H1 (cell line): ENCODE results near the gene TTC3. TPM values are rescaled to one million over a fixed set of nuclear protein-coding genes. Genes with fewer than 3 reads are reported as not detected.

Experiments
- CTCF ChIA-PET: fragments of 300-600 bp; sonication (Branson Sonifier 250); formaldehyde crosslinking; loops from one replicate; lab custom pipeline; 2021; ENCODE audit not compliant: partially characterized antibody; lab: Charles Lee
- POLR2A ChIA-PET: fragments of 300-600 bp; sonication (Branson Sonifier 250); formaldehyde crosslinking; loops from one replicate; lab custom pipeline; 2021; ENCODE audit warnings: inconsistent platforms; ENCODE audit not compliant: partially characterized antibody; lab: Charles Lee
- DNase-seq, 2 experiments: peaks; one replicate each; pipeline versions ENCODE4 v3.0.0 to v3.0.0-alpha.2; 2010 to 2022; ENCODE audit warnings: low spot score in 2 of 2, low read depth in 1 of 2, mixed read lengths in 1 of 2
- FAIRE-seq: peaks from 2 replicates; lab custom pipeline; 2011; peaks lifted over from hg19 to GRCh38; lab: Jason Lieb, UNC
- H2AFZ ChIP-seq: 2 replicates; pipeline ENCODE4 v1.8.1; 2012; ENCODE audit warnings: low read length, inconsistent platforms
- H2AK5ac ChIP-seq: 2 replicates; pipeline ENCODE4 v1.6.1; 2013; ENCODE audit warnings: low read depth, low read length
- H2BK120ac ChIP-seq: replicated peaks from 2 replicates; pipeline ENCODE3; 2013; ENCODE audit warnings: low read depth, low read length, inconsistent platforms
- H2BK12ac ChIP-seq: 2 replicates; pipeline ENCODE4 v1.6.1; 2013; ENCODE audit warnings: low read depth, low read length
- H2BK15ac ChIP-seq: 2 replicates; pipeline ENCODE4 v1.6.1; 2013; ENCODE audit warnings: low read length
- H2BK20ac ChIP-seq: 2 replicates; pipeline ENCODE4 v1.6.1; 2013; ENCODE audit warnings: low read length
- H2BK5ac ChIP-seq: 2 replicates; pipeline ENCODE4 v1.6.1; 2013; ENCODE audit warnings: low read depth, low read length
- H3K14ac ChIP-seq: 2 replicates; pipeline ENCODE4 v1.6.1; 2013; ENCODE audit warnings: inconsistent platforms; ENCODE audit not compliant: insufficient read length
- H3K18ac ChIP-seq: 2 replicates; pipeline ENCODE4 v1.6.1; 2013; ENCODE audit warnings: low read length; ENCODE audit errors: extremely low read depth
- H3K23ac ChIP-seq: 2 replicates; pipeline ENCODE4 v1.6.1; 2013; ENCODE audit warnings: inconsistent platforms; ENCODE audit not compliant: insufficient read length
- H3K23me2 ChIP-seq: 2 replicates; pipeline ENCODE4 v1.6.1; 2013; ENCODE audit warnings: low read depth, low read length
- H3K27ac ChIP-seq: 2 replicates; pipeline ENCODE4 v1.6.1; 2011; ENCODE audit warnings: low read depth, low read length, inconsistent platforms
- H3K27me3 ChIP-seq, 4 experiments: replicated peaks in 1 of 4; 1 replicate in 1 of 4; 2 replicates in 3 of 4; pipeline versions ENCODE4 v1.6.1 to v1.8.1; 2011 to 2013; ENCODE audit warnings: low read length in 3 of 4, mild to moderate bottlenecking in 3 of 4, inconsistent platforms in 2 of 4, mixed read lengths in 2 of 4, moderate library complexity in 1 of 4; ENCODE audit not compliant: control insufficient read depth in 3 of 4, insufficient read depth in 3 of 4; ENCODE audit errors: extremely low read depth in 1 of 4
- H3K36me3 ChIP-seq, 4 experiments: 2 replicates each; pipeline versions ENCODE4 v1.6.1 to v1.8.1; 2011 to 2013; ENCODE audit warnings: mild to moderate bottlenecking in 4 of 4, low read length in 3 of 4, moderate library complexity in 2 of 4, control low read depth in 1 of 4, inconsistent platforms in 1 of 4; ENCODE audit not compliant: insufficient read depth in 4 of 4, control insufficient read depth in 2 of 4
- H3K4ac ChIP-seq: replicated peaks from 2 replicates; pipeline ENCODE3; 2013; ENCODE audit warnings: low read length, low read depth, mixed read lengths, inconsistent platforms; ENCODE audit not compliant: insufficient read length
- H3K4me1 ChIP-seq, 4 experiments: replicated peaks in 1 of 4; 1 replicate in 1 of 4; 2 replicates in 3 of 4; pipeline versions ENCODE4 v1.6.1 to v1.8.1; 2011 to 2013; ENCODE audit warnings: low read length in 3 of 4, inconsistent platforms in 2 of 4, mixed read lengths in 1 of 4; ENCODE audit not compliant: insufficient read depth in 4 of 4, control insufficient read depth in 3 of 4
- H3K4me2 ChIP-seq, 2 experiments: 2 replicates each; pipeline versions ENCODE4 v1.6.1 to v1.8.1; 2011 to 2013; ENCODE audit warnings: low read depth in 2 of 2, low read length in 2 of 2, control low read depth in 1 of 2, inconsistent platforms in 1 of 2, mild to moderate bottlenecking in 1 of 2; ENCODE audit not compliant: insufficient read depth in 1 of 2
- H3K4me3 ChIP-seq, 4 experiments: fragments of 200-600, 300-600 bp in 1 of 4; sonication (generic), shearing (Covaris generic), sonication (Bioruptor Twin) in 1 of 4; 2 replicates each; pipeline versions ENCODE4 v1.5.1 to v1.8.1; 2011 to 2016; ENCODE audit warnings: low read length in 4 of 4, low read depth in 3 of 4, control low read depth in 2 of 4, inconsistent platforms in 2 of 4, mild to moderate bottlenecking in 2 of 4, mixed read lengths in 1 of 4, moderate library complexity in 1 of 4; ENCODE audit not compliant: insufficient read depth in 2 of 4; ENCODE audit errors: extremely low read depth in 1 of 4
- H3K56ac ChIP-seq: replicated peaks from 2 replicates; pipeline ENCODE3; 2013; ENCODE audit warnings: low read depth, mild to moderate bottlenecking, mixed read lengths, low read length, inconsistent platforms; ENCODE audit not compliant: insufficient read length
- H3K79me1 ChIP-seq: 2 replicates; pipeline ENCODE4 v1.6.1; 2013; ENCODE audit warnings: low read depth, low read length, control low read depth
- H3K79me2 ChIP-seq, 2 experiments: 2 replicates each; pipeline versions ENCODE4 v1.6.1 to v1.8.1; 2012 to 2013; ENCODE audit warnings: low read length in 2 of 2, mild to moderate bottlenecking in 2 of 2, inconsistent platforms in 1 of 2; ENCODE audit not compliant: insufficient read depth in 2 of 2, control insufficient read depth in 1 of 2
- H3K9ac ChIP-seq, 4 experiments: replicated peaks in 1 of 4; 1 replicate in 1 of 4; 2 replicates in 3 of 4; pipeline versions ENCODE4 v1.6.1 to v1.8.1; 2011 to 2013; ENCODE audit warnings: low read depth in 3 of 4, low read length in 3 of 4, control low read depth in 2 of 4, mild to moderate bottlenecking in 2 of 4, moderate library complexity in 2 of 4, inconsistent platforms in 1 of 4; ENCODE audit errors: extremely low read depth in 1 of 4
- H3K9me3 ChIP-seq, 2 experiments: 2 replicates each; pipeline versions ENCODE4 v1.6.1 to v1.8.1; 2012 to 2013; ENCODE audit warnings: mild to moderate bottlenecking in 2 of 2, moderate library complexity in 2 of 2, control low read depth in 1 of 2, inconsistent platforms in 1 of 2, low read depth in 1 of 2, low read length in 1 of 2, mixed read lengths in 1 of 2; ENCODE audit not compliant: insufficient read depth in 2 of 2
- H4K20me1 ChIP-seq, 2 experiments: replicated peaks in 1 of 2; 2 replicates each; pipeline versions ENCODE3 to v1.8.1; 2011 to 2013; ENCODE audit warnings: inconsistent platforms in 2 of 2, low read length in 2 of 2, mild to moderate bottlenecking in 1 of 2; ENCODE audit not compliant: insufficient read depth in 2 of 2, control insufficient read depth in 1 of 2
- H4K5ac ChIP-seq: 2 replicates; pipeline ENCODE4 v1.6.1; 2013; ENCODE audit warnings: low read length, low read depth, mixed read lengths, inconsistent platforms; ENCODE audit not compliant: insufficient read length
- H4K8ac ChIP-seq: 2 replicates; pipeline ENCODE4 v1.8.0; 2013; ENCODE audit warnings: mild to moderate bottlenecking, moderate library complexity, low read length, inconsistent platforms; ENCODE audit not compliant: insufficient read depth; ENCODE audit errors: extremely low read depth
- H4K91ac ChIP-seq: replicated peaks from 2 replicates; pipeline ENCODE3; 2013; ENCODE audit warnings: low read length, mixed read lengths, inconsistent platforms; ENCODE audit not compliant: insufficient read length
- ASH2L ChIP-seq: fragments of 200-600, 300-600 bp; sonication (generic); IDR thresholded peaks from one replicate; pipeline ENCODE4 v1.7.1; 2017; ENCODE audit warnings: low read length
- CBX5 ChIP-seq: fragments of 300-800, 300-1000 bp; sonication (generic); IDR thresholded peaks from 2 replicates; pipeline ENCODE4 v1.7.1; 2016; ENCODE audit warnings: antibody characterized with exemption, low read length, low read depth
- CHD1 ChIP-seq: IDR thresholded peaks from 2 replicates; pipeline ENCODE4 v1.6.1; 2012; ENCODE audit warnings: low read depth, low read length, improper control_type of control experiment
- HDAC2 ChIP-seq, 2 experiments: fragments of 300-600 bp in 1 of 2; sonication (generic) in 1 of 2; IDR thresholded peaks; 2 replicates each; pipeline ENCODE4 v1.6.1; 2011 to 2012; ENCODE audit warnings: low read depth in 2 of 2, low read length in 2 of 2, mild to moderate bottlenecking in 2 of 2, moderate library complexity in 2 of 2, borderline replicate concordance in 1 of 2, inconsistent platforms in 1 of 2
- KDM5A ChIP-seq: fragments of 200-600 bp; IDR thresholded peaks from 2 replicates; pipeline ENCODE4 v1.7.1; 2012; ENCODE audit warnings: mild to moderate bottlenecking, low read length, inconsistent platforms, mixed read lengths
- PHF8 ChIP-seq: fragments of 200-600 bp; sonication (generic); conservative IDR thresholded peaks from 2 replicates; pipeline ENCODE4 v1.7.1; 2012; ENCODE audit warnings: low read depth, mild to moderate bottlenecking, inconsistent platforms, low read length, moderate library complexity
- RFX5 ChIP-seq: IDR thresholded peaks from 2 replicates; pipeline ENCODE4 v1.6.1; 2011; ENCODE audit warnings: low read depth, low read length, improper control_type of control experiment, borderline replicate concordance
- SAP30 ChIP-seq: fragments of 300-600 bp; sonication (generic); IDR thresholded peaks from 2 replicates; pipeline ENCODE4 v1.7.1; 2012; ENCODE audit warnings: low read length, moderate library complexity, mild to moderate bottlenecking, inconsistent platforms; ENCODE audit not compliant: insufficient read depth, insufficient replicate concordance
- SUZ12 ChIP-seq: fragments of 200-600 bp; sonication (generic); IDR thresholded peaks from 2 replicates; pipeline ENCODE4 v1.6.1; 2012; ENCODE audit warnings: mild to moderate bottlenecking, inconsistent platforms, low read length, moderate library complexity, mixed read lengths
- TAF1 ChIP-seq: IDR thresholded peaks from 2 replicates; pipeline ENCODE4 v1.6.1; 2011; ENCODE audit warnings: mild to moderate bottlenecking, low read depth, low read length
- TCF12 ChIP-seq: IDR thresholded peaks from 2 replicates; pipeline ENCODE4 v1.6.1; 2011; ENCODE audit warnings: low read depth, mild to moderate bottlenecking, low read length
- TEAD4 ChIP-seq: IDR thresholded peaks from 2 replicates; pipeline ENCODE4 v1.6.1; 2012; ENCODE audit warnings: low read depth, low read length, inconsistent platforms, mixed read lengths
- YY1 ChIP-seq: IDR thresholded peaks from 2 replicates; pipeline ENCODE4 v1.6.1; 2011; ENCODE audit warnings: low read depth, mild to moderate bottlenecking, low read length
- WGBS, 2 experiments: shearing (Covaris generic) in 1 of 2; methylation state at CpG; one replicate each; pipeline versions ENCODE4 v1.1.6 to v1.1.7; 2013 to 2015; ENCODE audit warnings: low lambda C conversion rate in 2 of 2, mixed read lengths in 2 of 2, inconsistent platforms in 1 of 2, low coverage in 1 of 2, missing lambda C conversion rate in 1 of 2; ENCODE audit not compliant: insufficient replicate concordance in 2 of 2, insufficient coverage in 1 of 2, insufficient read length in 1 of 2; ENCODE audit errors: extremely low coverage in 1 of 2, missing lambda C conversion rate in 1 of 2; 5-methylcytosine and 5-hydroxymethylcytosine counted together
- polyA plus RNA-seq, 7 experiments: library from polyadenylated mRNA; depleted of rRNA in 3 of 7; stranded (reverse) in 5 of 7; unstranded in 2 of 7; fragments of >200 nt in 5 of 7; fragments of 200-250 nt in 2 of 7; gene quantifications; 1 replicate in 5 of 7; 2 replicates in 1 of 7; 4 replicates in 1 of 7; pipeline versions ENCODE4 v1.2.1 to v1.2.3, GENCODE V29; 2011 to 2013; ENCODE audit warnings: missing spikeins in 2 of 7, mixed read lengths in 2 of 7
- total RNA-seq: library from RNA; stranded (reverse); fragmentation: NEBNext Ultra II Directional; extraction: Animal tissue kit (Norgen Biotek cat#: 25700); gene quantifications from 2 replicates; pipeline ENCODE4 v1.2.1, GENCODE V29; 2021

TTC3 gene
- total and polyA plus RNA-seq, 2 of the 8 experiments (the other 6 are each of a cell fraction or from before 2014, with no cell fraction given): 11.0 to 36.2 TPM

GRCh38 chr21:37192019-37192418 is 119.0 kb downstream of the TTC3 start:
- no peak overlapping the region for H3K56ac ChIP-seq
- no peak overlapping the region for H3K9ac ChIP-seq
- POLR2A ChIA-PET: interaction anchor here (0.7 kb wide), 1 partner anchor 568 kb away, joined by 4 read pairs; no protein-coding TSS in a partner anchor
- H3K4me2 ChIP-seq: no peak overlapping the region
- H3K79me1 ChIP-seq: no peaks in the 10 kb centered on the region
- no peak overlapping the region for H3K4ac ChIP-seq
- H3K4me1 ChIP-seq: peaks cover 0 to 8% (median 0%) of the 10 kb centered on the region in 4 experiments; a peak in 3 of 7 replicates
- H2BK12ac ChIP-seq: no peak overlapping the region
- no peak overlapping the region for H4K8ac ChIP-seq
- H2BK120ac ChIP-seq: no peak overlapping the region
- no peak overlapping the region for H3K23ac ChIP-seq
- no peak overlapping the region for H2BK15ac ChIP-seq
- DNase-seq: no peak
- no peak overlapping the region for H2BK20ac ChIP-seq
- H4K5ac ChIP-seq: no peak overlapping the region
- no peak overlapping the region for H2BK5ac ChIP-seq
- H3K27ac ChIP-seq: no peak overlapping the region
- no peaks in the 10 kb centered on the region for H4K20me1 ChIP-seq
- no peak for TF ChIP-seq YY1
- no peak for TF ChIP-seq PHF8
- TF ChIP-seq SAP30: no peak
- no peak for TF ChIP-seq SUZ12
- no peak for TF ChIP-seq HDAC2 (IDR thresholded peaks at IDR 0.05; ENCODE audit: borderline replicate concordance in 1 of 2, low read depth in 2 of 2, low read length in 2 of 2)
- TF ChIP-seq TCF12: no peak
- no peak for TF ChIP-seq ASH2L
- no peak for TF ChIP-seq CBX5
- TF ChIP-seq TAF1: no peak
- TF ChIP-seq TEAD4: no peak
- no peak for TF ChIP-seq KDM5A
- no peak for TF ChIP-seq RFX5
- TF ChIP-seq CHD1: no peak
- peaks cover 0 to 8% (median 0%) of the 10 kb centered on the region in 4 experiments; a peak in 3 of 8 replicates for H3K36me3 ChIP-seq
- no peak for FAIRE-seq
- H3K14ac ChIP-seq: no peak overlapping the region
- H4K91ac ChIP-seq: no peak overlapping the region
- H3K4me3 ChIP-seq: no peak overlapping the region
- H3K79me2 ChIP-seq: no peaks in the 10 kb centered on the region
- H3K9me3 ChIP-seq: no peaks in the 10 kb centered on the region
- H2AFZ ChIP-seq: no peak overlapping the region
- no peaks in the 10 kb centered on the region for H3K27me3 ChIP-seq
- CTCF ChIA-PET: interaction anchor here (0.6 to 0.8 kb wide), 3 partner anchors 125 to 499 kb away, joined by 3 read pairs; no protein-coding TSS in a partner anchor
- no peak overlapping the region for H3K18ac ChIP-seq
- 86% methylated on average over 2 of the region's 2 CpGs; no CpG with 5 or more reads in 1 of the 2 experiments for WGBS, 2 experiments
- no peaks in the 10 kb centered on the region; the same call in 1 of the 2 replicates for H3K23me2 ChIP-seq
- H2AK5ac ChIP-seq: no peak overlapping the region
